HG03039 (cell line): ENCODE results near the gene PRKAG2.

Source experiments
- ATAC-seq: cut with Tn5 transposase; IDR thresholded peaks from one replicate; pipeline ENCODE4 v1.9.1; 2021; ENCODE audit warnings: mild to moderate bottlenecking, moderate library complexity; ENCODE audit not compliant: unreplicated experiment

Gene PRKAG2

GRCh38 chr7:151732834-151733592 is 143.9 kb downstream of the PRKAG2 start:
- ATAC-seq: no peak

- ATAC-seq: no peak
Measured at GRCh38 chr7:151732292-151732691, 144.6 kb downstream of the PRKAG2 start.

- ATAC-seq: no peak
Measured at GRCh38 chr7:151731022-151731441, 145.9 kb downstream of the PRKAG2 start.

GRCh38 chr7:151730591-151730990 is 146.3 kb downstream of the PRKAG2 start:
- no peak for ATAC-seq

GRCh38 chr7:151729521-151729921 is 147.4 kb downstream of the PRKAG2 start:
- ATAC-seq: no peak

- ATAC-seq: no peak
Measured at GRCh38 chr7:151728746-151729145, 148.2 kb downstream of the PRKAG2 start.

- ATAC-seq: no peak
Measured at GRCh38 chr7:151728286-151728660, 148.6 kb downstream of the PRKAG2 start.

GRCh38 chr7:151727579-151728285 is 149.2 kb downstream of the PRKAG2 start:
- peak; percentile 60 for ATAC-seq

GRCh38 chr7:151726652-151727578 is 150.0 kb downstream of the PRKAG2 start:
- ATAC-seq: no peak

- no peak for ATAC-seq
Measured at GRCh38 chr7:151725844-151726651, 150.9 kb downstream of the PRKAG2 start.

- ATAC-seq: no peak
Measured at GRCh38 chr7:151724920-151725584, 151.9 kb downstream of the PRKAG2 start.

GRCh38 chr7:151724250-151724915 is 152.5 kb downstream of the PRKAG2 start:
- no peak for ATAC-seq

- ATAC-seq: no peak
Measured at GRCh38 chr7:151723321-151723720, 153.6 kb downstream of the PRKAG2 start.

GRCh38 chr7:151722533-151722932 is 154.4 kb downstream of the PRKAG2 start:
- no peak for ATAC-seq

GRCh38 chr7:151721694-151722093 is 155.2 kb downstream of the PRKAG2 start:
- ATAC-seq: no peak

GRCh38 chr7:151721236-151721635 is 155.7 kb downstream of the PRKAG2 start:
- no peak for ATAC-seq

GRCh38 chr7:151720280-151720679 is 156.6 kb downstream of the PRKAG2 start:
- no peak for ATAC-seq

GRCh38 chr7:151719897-151720242 is 157.0 kb downstream of the PRKAG2 start:
- ATAC-seq: no peak
